Epithelial cell of proximal tubule (primary cell): ENCODE results near the gene RPS6KA2. TPM values are rescaled to one million over a fixed set of nuclear protein-coding genes. Genes with fewer than 3 reads are reported as not detected.

Source experiments
- DNase-seq: peaks from one replicate; pipeline ENCODE4 v3.0.0-alpha.2; 2011; ENCODE audit warnings: low read depth
- H3K4me3 ChIP-seq: 2 replicates; pipeline ENCODE4 v1.5.1; 2011; ENCODE audit warnings: low read depth, mild to moderate bottlenecking, low read length
- CTCF ChIP-seq: conservative IDR thresholded peaks from 2 replicates; pipeline ENCODE4 v1.5.1; 2012; ENCODE audit warnings: low read depth, mild to moderate bottlenecking, low read length
- total RNA-seq: library from RNA; depleted of rRNA; stranded (reverse); fragments of >200 nt; gene quantifications from 2 replicates; pipeline ENCODE4 v1.2.3, GENCODE V29; 2015

The RPS6KA2 gene
- total RNA-seq, 1 donor from 2014 or later = 20.8 TPM

GRCh38 chr6:166415833-166416347 lies 211.2 kb downstream of the RPS6KA2 start:
- no peak overlapping the region for H3K4me3 ChIP-seq
- no peak for TF ChIP-seq CTCF
- DNase-seq = no peak

- TF ChIP-seq CTCF = no peak
- no peak overlapping the region for H3K4me3 ChIP-seq
- no peak for DNase-seq
Observed at GRCh38 chr6:166415306-166415705, 211.7 kb downstream of the RPS6KA2 start.

DNA sequence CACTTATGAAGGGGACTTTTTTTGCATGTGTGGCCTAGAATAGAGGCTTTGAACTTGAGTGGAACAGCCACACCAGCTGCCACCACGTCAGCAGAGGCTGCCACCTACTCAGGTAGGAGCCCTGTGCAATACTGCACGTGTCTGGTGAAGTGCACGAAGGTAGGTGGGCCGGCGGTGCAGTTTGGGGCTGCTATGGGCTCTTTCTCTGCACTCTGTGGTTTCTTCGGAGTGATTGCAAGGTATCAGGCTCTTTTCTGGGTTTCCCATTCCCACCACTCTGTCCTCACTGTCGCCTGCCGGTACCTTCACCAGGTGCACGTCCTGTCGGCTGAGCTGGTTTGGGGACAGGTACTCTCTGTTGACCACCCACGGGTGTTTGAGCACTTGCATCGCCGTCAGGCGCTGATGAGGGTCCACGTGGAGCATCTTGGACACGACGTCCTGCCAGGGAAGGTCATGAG lies 213.5 kb downstream of the RPS6KA2 start:
- no peak overlapping the region for H3K4me3 ChIP-seq
- DNase-seq = no peak
- TF ChIP-seq CTCF = no peak

- no peak for DNase-seq
- TF ChIP-seq CTCF = no peak
- H3K4me3 ChIP-seq = no peak overlapping the region
Observed at GRCh38 chr6:166412911-166413384, 214.1 kb downstream of the RPS6KA2 start.

- no peak for DNase-seq
Observed at GRCh38 chr6:166412156-166412910, 214.7 kb downstream of the RPS6KA2 start.

DNA sequence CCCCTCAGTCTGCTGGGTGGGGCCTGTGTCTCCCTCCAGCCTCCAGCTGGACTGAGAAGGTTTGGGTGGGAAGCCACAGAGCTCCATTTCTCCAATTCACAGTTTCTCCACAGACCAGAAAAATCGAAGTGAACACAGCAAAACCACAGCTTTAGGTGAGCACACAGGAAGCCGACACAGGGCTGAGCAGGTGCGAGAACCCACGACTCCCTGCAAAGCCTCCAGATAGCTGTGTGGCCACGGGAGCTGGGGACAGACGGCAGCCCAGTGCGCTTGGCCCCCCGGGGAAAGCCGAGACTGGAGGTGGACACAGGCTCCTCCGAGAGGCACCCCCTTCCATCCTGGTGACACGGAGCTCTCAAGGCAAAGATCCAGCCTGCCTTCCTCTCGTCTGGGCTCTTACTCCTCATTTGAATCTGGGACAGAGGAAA lies 215.3 kb downstream of the RPS6KA2 start:
- TF ChIP-seq CTCF = no peak
- DNase-seq = no peak
- no peak overlapping the region for H3K4me3 ChIP-seq

More at GRCh38 chr6:166412156-166412910, 214.7 kb downstream of the RPS6KA2 start:
- TF ChIP-seq CTCF = no peak
- no peak overlapping the region for H3K4me3 ChIP-seq
